Left lung (tissue), 10 donors: Measurements from ENCODE around the gene NAA40. TPM values are rescaled to one million over a fixed set of nuclear protein-coding genes. Genes with fewer than 3 reads are reported as not detected.
"Not testable (repeated sequence)": the region's sequence is repeated elsewhere in the genome, so short reads cannot be mapped to it uniquely, and the experiment has no call there.

ENCODE experiments used
- ATAC-seq: fragments of 200-7000 bp; cut with Tn5 transposase; one replicate; pipeline ENCODE4 v1.9.1; 2020; ENCODE audit warnings: moderate library complexity
- DNase-seq, 4 donors: peaks; one replicate each; pipeline ENCODE4 v3.0.0-alpha.2; 2013 to 2020
- H3K27ac ChIP-seq, 2 donors: fragments of 200-600 bp; sonication (generic) in 1 of 2; one replicate each; pipeline versions ENCODE4 v1.5.0 to v1.8.0; 2020 to 2021
- H3K27me3 ChIP-seq, 2 donors: fragments of 200-600 bp; sonication (generic) in 1 of 2; one replicate each; pipeline versions ENCODE4 v1.5.0 to v1.8.0; 2020 to 2021
- H3K36me3 ChIP-seq, 2 donors: fragments of 200-600 bp; sonication (generic) in 1 of 2; one replicate each; pipeline versions ENCODE4 v1.5.0 to v1.8.0; 2020 to 2021
- H3K4me1 ChIP-seq, 2 donors: fragments of 200-600 bp; one replicate each; pipeline ENCODE4 v1.8.0; 2021
- H3K4me3 ChIP-seq, 2 donors: fragments of 200-600 bp; sonication (generic) in 1 of 2; one replicate each; pipeline versions ENCODE4 v1.5.0 to v1.8.0; 2020 to 2021; ENCODE audit warnings: mild to moderate bottlenecking in 1 of 2
- H3K9me3 ChIP-seq, 2 donors: fragments of 200-600 bp; sonication (generic) in 1 of 2; one replicate each; pipeline versions ENCODE4 v1.5.0 to v1.8.0; 2020 to 2021
- intact Hi-C, 2 donors: fragments of 100-400 bp; cut with DNase I; formaldehyde crosslinking; loops; one replicate each; pipeline versions ENCODE4 v1.11.2 to v1.14.2; 2022
- polyA plus RNA-seq, 6 donors: library from polyadenylated mRNA; unstranded; fragments of 120-200 nt; gene quantifications; one replicate each; pipeline ENCODE4 v1.2.1, GENCODE V29; 2013; ENCODE audit not compliant: insufficient read length in 6 of 6
- total RNA-seq, 2 donors: library from RNA; stranded (reverse); fragmentation: NEBNext Ultra II Directional; extraction: Animal tissue kit (Norgen Biotek cat#: 25700); gene quantifications; one replicate each; pipeline ENCODE4 v1.2.1, GENCODE V29; 2021
- TF ChIP-seq, protein P1 (sequence below), 2 donors: fragments of 200-600 bp; sonication (generic) in 1 of 2; IDR thresholded peaks; one replicate each; pipeline versions ENCODE4 v1.5.0 to v1.8.0; 2021; ENCODE audit warnings: antibody characterized with exemption in 2 of 2
- donor health status: DM: no; HTN: yes; CAD: no.
- donor health status: DM: no; HTN: no; CAD: no.

NAA40 gene
- total and polyA plus RNA-seq, 8 donors, result 15.9 to 34.8 (median 28.4) TPM

DNA sequence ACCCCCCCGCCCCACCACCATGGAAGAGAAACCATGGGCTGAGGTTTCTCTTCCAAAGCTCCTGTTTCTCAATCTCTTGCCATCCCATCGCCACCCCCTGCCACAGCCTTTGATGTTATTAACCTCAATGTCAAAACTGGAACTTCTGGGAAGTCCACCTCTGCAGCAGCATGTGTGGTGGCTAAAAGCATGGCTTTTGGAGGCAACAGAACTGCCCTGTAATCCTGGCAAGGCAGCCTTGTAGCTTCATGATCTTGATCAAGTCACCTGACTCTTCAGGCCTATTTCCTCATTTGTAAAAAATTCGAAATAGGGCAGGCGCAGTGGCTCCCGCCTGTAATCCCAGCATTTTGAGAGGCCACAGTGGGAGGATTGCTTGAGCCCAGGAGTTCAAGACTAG, 32.1 kb downstream of the NAA40 start:
- peaks cover 7 to 14% of the 10 kb centered on the region in 2 donors for H3K4me1 ChIP-seq
- H3K27ac ChIP-seq, result no peak overlapping the region
- DNase-seq (no peak), ATAC-seq (no peak)
- no peak overlapping the region for H3K4me3 ChIP-seq
- no peaks in the 10 kb centered on the region for H3K27me3 ChIP-seq
- TF ChIP-seq, protein P1, sequence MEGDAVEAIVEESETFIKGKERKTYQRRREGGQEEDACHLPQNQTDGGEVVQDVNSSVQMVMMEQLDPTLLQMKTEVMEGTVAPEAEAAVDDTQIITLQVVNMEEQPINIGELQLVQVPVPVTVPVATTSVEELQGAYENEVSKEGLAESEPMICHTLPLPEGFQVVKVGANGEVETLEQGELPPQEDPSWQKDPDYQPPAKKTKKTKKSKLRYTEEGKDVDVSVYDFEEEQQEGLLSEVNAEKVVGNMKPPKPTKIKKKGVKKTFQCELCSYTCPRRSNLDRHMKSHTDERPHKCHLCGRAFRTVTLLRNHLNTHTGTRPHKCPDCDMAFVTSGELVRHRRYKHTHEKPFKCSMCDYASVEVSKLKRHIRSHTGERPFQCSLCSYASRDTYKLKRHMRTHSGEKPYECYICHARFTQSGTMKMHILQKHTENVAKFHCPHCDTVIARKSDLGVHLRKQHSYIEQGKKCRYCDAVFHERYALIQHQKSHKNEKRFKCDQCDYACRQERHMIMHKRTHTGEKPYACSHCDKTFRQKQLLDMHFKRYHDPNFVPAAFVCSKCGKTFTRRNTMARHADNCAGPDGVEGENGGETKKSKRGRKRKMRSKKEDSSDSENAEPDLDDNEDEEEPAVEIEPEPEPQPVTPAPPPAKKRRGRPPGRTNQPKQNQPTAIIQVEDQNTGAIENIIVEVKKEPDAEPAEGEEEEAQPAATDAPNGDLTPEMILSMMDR (IDR thresholded peaks at IDR 0.05), result no peak
- peaks cover 0 to under 1% of the 10 kb centered on the region in 2 donors for H3K36me3 ChIP-seq
- intact Hi-C loops, result no loop called here
- H3K9me3 ChIP-seq, result no peaks in the 10 kb centered on the region

DNA sequence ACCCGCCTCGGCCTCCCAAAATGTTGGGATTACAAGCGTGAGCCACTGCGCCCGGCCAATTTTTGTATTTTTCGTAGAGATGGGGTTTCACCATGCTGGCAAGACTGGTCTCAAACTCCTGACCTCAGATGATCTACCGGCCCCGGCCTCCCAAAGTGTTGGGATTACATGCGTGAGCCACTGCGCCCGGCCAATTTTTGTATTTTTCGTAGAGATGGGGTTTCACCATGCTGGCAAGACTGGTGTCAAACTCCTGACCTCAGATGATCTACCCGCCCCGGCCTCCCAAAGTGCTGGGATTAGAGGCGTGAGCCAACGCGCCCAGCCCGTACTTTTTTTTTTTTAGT, 35.1 kb downstream of the NAA40 start:
- H3K4me3 ChIP-seq, result peak overlapping the region in 1 of 2 donors; percentile 93
- H3K36me3 ChIP-seq, result peaks cover 0 to 18% of the 10 kb centered on the region in 2 donors
- DNase-seq, H3K9me3 ChIP-seq, H3K27me3 ChIP-seq, intact Hi-C loops, ATAC-seq: not testable (repeated sequence)
- H3K27ac ChIP-seq, result peak overlapping the region in 1 of 2 donors; percentile 96
- peaks cover 13 to 29% of the 10 kb centered on the region in 2 donors for H3K4me1 ChIP-seq

DNA sequence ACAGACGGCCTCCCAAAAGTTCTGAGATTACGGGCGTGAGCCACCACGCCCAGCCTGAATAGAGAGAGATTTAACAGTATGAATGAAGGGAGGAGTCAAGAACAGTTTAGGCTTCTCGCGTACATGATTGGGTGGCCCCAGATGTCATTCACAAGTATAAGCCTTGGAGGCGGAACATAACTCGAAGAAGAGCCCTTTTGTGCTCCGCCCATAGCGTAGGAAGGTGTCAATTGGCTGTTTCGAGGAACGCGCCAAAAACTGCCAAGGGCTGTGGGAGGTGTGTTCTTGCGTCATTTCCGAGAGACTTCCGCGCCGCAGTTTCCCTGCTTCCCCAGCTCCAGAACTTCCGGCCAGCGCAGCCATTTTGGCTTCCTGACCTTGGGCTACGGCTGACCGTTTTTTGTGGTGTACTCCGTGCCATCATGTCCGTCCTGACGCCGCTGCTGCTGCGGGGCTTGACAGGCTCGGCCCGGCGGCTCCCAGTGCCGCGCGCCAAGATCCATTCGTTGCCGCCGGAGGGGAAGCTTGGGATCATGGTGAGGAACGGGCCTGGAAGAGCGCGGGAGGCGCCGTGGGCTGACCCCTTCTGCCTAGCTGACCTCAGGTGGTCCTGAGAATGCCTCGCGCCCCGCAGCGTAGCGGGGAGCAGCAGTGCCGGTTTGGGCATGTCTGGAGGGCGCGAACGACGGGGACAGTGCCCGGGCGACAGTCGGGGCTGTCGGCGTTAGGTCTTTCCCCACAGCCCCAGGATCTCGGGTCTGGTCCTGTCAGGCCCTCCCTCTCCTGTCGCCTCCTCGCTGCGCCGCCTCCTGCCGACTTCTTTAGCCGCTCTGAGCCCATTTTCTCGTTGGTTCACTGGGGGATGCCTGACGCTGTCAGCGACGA, 35.7 kb downstream of the NAA40 start, which contains the start of gene COX8A:
Gene COX8A, plus strand, starts transcription at position 362 of the 885 bp plus-strand sequence. Its CDS starts 61 bp downstream, at position 423.
- H3K9me3 ChIP-seq, result no peaks in the 10 kb centered on the region
- intact Hi-C loops, result no loop called here
- peak; percentile 97 for ATAC-seq
- peak; percentile 95 to 99 (median 98) for DNase-seq
- TF ChIP-seq, protein P1 (IDR thresholded peaks at IDR 0.05), result peak in 1 of 2 donors; percentile 6
- peaks cover 0 to 20% of the 10 kb centered on the region in 2 donors for H3K36me3 ChIP-seq
- H3K27ac ChIP-seq, result peak within 1 kb of the TSS; percentile 91 to 96
- H3K27me3 ChIP-seq, result no peaks in the 10 kb centered on the region
- H3K4me3 ChIP-seq, result peak within 1 kb of the TSS; percentile 88 to 93
- peaks cover 13 to 29% of the 10 kb centered on the region in 2 donors for H3K4me1 ChIP-seq

DNA sequence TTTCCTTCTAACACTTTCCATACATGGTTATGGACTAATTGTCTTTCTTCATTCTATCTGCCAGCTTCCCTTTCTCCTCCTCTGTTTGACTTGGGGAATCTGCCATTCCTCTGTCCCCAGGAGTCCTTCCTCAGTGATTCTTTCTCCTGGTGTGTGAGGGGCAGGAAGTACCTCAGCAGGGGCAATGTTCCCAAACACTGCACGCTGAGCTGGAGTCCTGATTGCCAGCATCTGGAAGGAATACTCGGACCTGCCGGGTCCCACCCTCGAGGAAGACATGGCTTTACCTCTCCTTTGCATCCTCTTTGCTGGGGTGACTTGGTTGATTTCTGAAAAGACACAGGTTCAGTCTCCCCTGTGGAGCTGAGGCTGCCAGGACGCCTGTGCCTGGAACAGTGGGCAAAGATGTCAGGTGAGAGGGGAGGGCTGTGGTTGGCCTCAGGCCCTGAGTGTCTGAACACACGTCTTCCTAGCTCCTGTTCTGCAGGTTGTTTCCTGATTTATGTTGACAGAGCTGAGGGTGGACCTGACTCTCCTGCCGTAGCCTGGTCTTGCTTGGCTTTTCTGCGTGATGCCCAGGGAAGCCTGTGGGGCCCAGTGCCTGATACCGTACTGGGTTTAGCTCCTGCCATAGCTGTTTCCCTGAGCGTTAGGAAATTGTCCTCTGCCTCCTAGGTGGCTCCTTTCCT, 39.9 kb downstream of the NAA40 start:
- peaks cover 13 to 40% of the 10 kb centered on the region in 2 donors for H3K4me1 ChIP-seq
- DNase-seq (no peak), ATAC-seq (no peak)
- no peak overlapping the region for H3K4me3 ChIP-seq
- H3K36me3 ChIP-seq, result peaks cover 0 to 20% of the 10 kb centered on the region in 2 donors
- TF ChIP-seq, protein P1 (IDR thresholded peaks at IDR 0.05), result no peak
- H3K27me3 ChIP-seq, result no peaks in the 10 kb centered on the region
- H3K9me3 ChIP-seq, result no peaks in the 10 kb centered on the region
- no peak overlapping the region for H3K27ac ChIP-seq
- intact Hi-C loops, result no loop called here

DNA sequence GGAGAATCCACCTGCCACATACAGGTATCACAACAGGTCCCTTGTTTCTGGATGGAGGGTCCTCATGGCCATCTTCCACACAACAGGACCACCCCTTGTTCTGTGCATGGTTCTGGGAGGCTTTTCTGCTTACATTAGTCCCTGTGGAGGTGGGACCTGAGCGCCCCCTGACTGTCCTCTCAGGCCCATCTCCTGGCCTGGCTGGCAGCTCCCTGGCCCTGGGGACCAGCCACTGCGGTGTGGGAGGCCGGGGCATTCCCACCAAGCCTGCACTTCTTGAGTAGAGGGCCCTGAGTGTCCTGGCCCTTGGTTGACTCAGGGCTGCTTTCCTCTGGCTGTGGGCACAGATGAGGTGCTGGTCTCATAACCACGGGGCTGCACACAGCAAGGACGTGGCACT, 40.6 kb downstream of the NAA40 start:
- H3K4me3 ChIP-seq, result no peak overlapping the region
- intact Hi-C loops, result no loop called here
- no peaks in the 10 kb centered on the region for H3K9me3 ChIP-seq
- no peaks in the 10 kb centered on the region for H3K27me3 ChIP-seq
- peaks cover 13 to 37% of the 10 kb centered on the region in 2 donors for H3K4me1 ChIP-seq
- DNase-seq (no peak), ATAC-seq (no peak)
- no peak overlapping the region for H3K27ac ChIP-seq
- H3K36me3 ChIP-seq, result peaks cover 0 to 20% of the 10 kb centered on the region in 2 donors
- TF ChIP-seq, protein P1 (IDR thresholded peaks at IDR 0.05), result no peak
